GM23338 (cell line): ENCODE measurements around the gene BCL2L15. TPM values are rescaled to one million over a fixed set of nuclear protein-coding genes. Genes with fewer than 3 reads are reported as not detected.

Experiments
- ATAC-seq: fragments of 200-7000 bp; cut with Tn5 transposase; 3 replicates; pipeline ENCODE4 v1.9.1; 2020
- DNase-seq: peaks from one replicate; pipeline ENCODE4 v3.0.0-alpha.2; 2015; ENCODE audit warnings: low spot score
- H2AFZ ChIP-seq: fragments of 200-600 bp; sonication (generic); 2 replicates; pipeline ENCODE4 v1.8.0; 2016; ENCODE audit warnings: antibody characterized with exemption, mild to moderate bottlenecking, moderate library complexity
- H3F3A ChIP-seq: fragments of 200-600 bp; sonication (generic); replicated peaks from 2 replicates; pipeline ENCODE4 v1.8.0; 2017; ENCODE audit warnings: antibody characterized with exemption, mixed run types, low read depth
- H3K27ac ChIP-seq: fragments of 200-600 bp; sonication (generic); 2 replicates; pipeline ENCODE4 v1.6.1; 2016; ENCODE audit warnings: low read depth
- H3K27me3 ChIP-seq: fragments of 200-600 bp; sonication (generic); 2 replicates; pipeline ENCODE4 v1.8.0; 2016; ENCODE audit warnings: mild to moderate bottlenecking, mixed run types, moderate library complexity; ENCODE audit not compliant: insufficient read depth
- H3K36me3 ChIP-seq: fragments of 200-600 bp; sonication (generic); 2 replicates; pipeline ENCODE4 v1.8.0; 2016; ENCODE audit warnings: mild to moderate bottlenecking; ENCODE audit not compliant: insufficient read depth
- H3K4me1 ChIP-seq: fragments of 200-600 bp; sonication (generic); 2 replicates; pipeline ENCODE4 v1.8.0; 2016; ENCODE audit warnings: mild to moderate bottlenecking, moderate library complexity; ENCODE audit not compliant: insufficient read depth
- H3K4me2 ChIP-seq: fragments of 200-600 bp; sonication (generic); 2 replicates; pipeline ENCODE4 v1.7.1; 2017; ENCODE audit warnings: mixed run types
- H3K4me3 ChIP-seq: fragments of 200-600 bp; sonication (generic); 2 replicates; pipeline ENCODE4 v1.6.1; 2016; ENCODE audit warnings: mixed run types
- H3K79me2 ChIP-seq: fragments of 200-600 bp; sonication (generic); replicated peaks from 2 replicates; pipeline ENCODE4 v1.8.0; 2017; ENCODE audit warnings: mild to moderate bottlenecking; ENCODE audit not compliant: insufficient read depth
- H3K9me2 ChIP-seq: fragments of 200-600 bp; sonication (generic); 2 replicates; pipeline ENCODE4 v1.8.0; 2017; ENCODE audit not compliant: insufficient read depth
- H4K20me1 ChIP-seq: fragments of 200-600 bp; sonication (generic); replicated peaks from 2 replicates; pipeline ENCODE4 v1.8.0; 2017; ENCODE audit warnings: mild to moderate bottlenecking; ENCODE audit not compliant: insufficient read depth
- H3K27ac Mint-ChIP-seq: 2 replicates; pipeline ENCODE4 v1.8.0; 2020; ENCODE audit warnings: inconsistent platforms, mild to moderate bottlenecking, moderate library complexity, mixed read lengths
- H3K27me3 Mint-ChIP-seq: 3 replicates; pipeline ENCODE4 v1.8.0; 2022; ENCODE audit warnings: low read depth, mild to moderate bottlenecking, moderate library complexity, mixed read lengths, inconsistent platforms; ENCODE audit not compliant: insufficient read depth, poor library complexity
- H3K36me3 Mint-ChIP-seq: 3 replicates; pipeline ENCODE4 v1.8.0; 2021; ENCODE audit warnings: low read depth, mild to moderate bottlenecking, inconsistent platforms, moderate library complexity, mixed read lengths
- H3K4me1 Mint-ChIP-seq: 3 replicates; pipeline ENCODE4 v1.8.0; 2020; ENCODE audit warnings: mild to moderate bottlenecking, inconsistent platforms, mixed read lengths
- H3K4me3 Mint-ChIP-seq: 3 replicates; pipeline ENCODE4 v1.8.0; 2021; ENCODE audit warnings: moderate library complexity, mild to moderate bottlenecking, inconsistent platforms, mixed read lengths
- H3K9me3 Mint-ChIP-seq: 3 replicates; pipeline ENCODE4 v1.8.0; 2020; ENCODE audit warnings: moderate library complexity, mild to moderate bottlenecking, inconsistent platforms, mixed read lengths
- CTCF ChIP-seq, 2 experiments: fragments of 200-600 bp in 1 of 2; sonication (generic) in 1 of 2; conservative IDR thresholded peaks; 2 replicates each; pipeline versions ENCODE4 v1.5.1 to v1.6.1; 2016 to 2017; ENCODE audit warnings: antibody characterized with exemption in 2 of 2, low read depth in 2 of 2, mild to moderate bottlenecking in 2 of 2, moderate library complexity in 1 of 2
- ETS1 ChIP-seq: IDR thresholded peaks from 2 replicates; pipeline ENCODE4 v1.6.1; 2016; ENCODE audit warnings: antibody characterized with exemption
- EZH2 ChIP-seq: fragments of 200-600 bp; sonication (generic); IDR thresholded peaks from one replicate; pipeline ENCODE4 v1.8.0; 2017; ENCODE audit warnings: antibody characterized with exemption, mild to moderate bottlenecking, low read depth; ENCODE audit not compliant: unreplicated experiment
- EZH2phosphoT487 ChIP-seq: fragments of 200-600 bp; sonication (generic); IDR thresholded peaks from one replicate; pipeline ENCODE4 v1.8.1; 2018; ENCODE audit warnings: antibody characterized with exemption; ENCODE audit not compliant: unreplicated experiment
- JUNB ChIP-seq: IDR thresholded peaks from one replicate; pipeline ENCODE4 v1.6.1; 2016; ENCODE audit warnings: antibody characterized with exemption; ENCODE audit not compliant: unreplicated experiment
- NANOG ChIP-seq: IDR thresholded peaks from 2 replicates; pipeline ENCODE4 v1.6.1; 2016; ENCODE audit warnings: antibody characterized with exemption, borderline replicate concordance
- REST ChIP-seq: IDR thresholded peaks from one replicate; pipeline ENCODE4 v1.6.1; 2018; ENCODE audit warnings: antibody characterized with exemption; ENCODE audit not compliant: unreplicated experiment
- ZNF114 ChIP-seq: fragments of 250-450 bp; sonication (Bioruptor Pico); IDR thresholded peaks from 2 replicates; pipeline ENCODE4 v1.5.0; 2020; ENCODE audit warnings: mild to moderate bottlenecking, moderate library complexity
- ZNF331 ChIP-seq: fragments of 250-450 bp; sonication (Bioruptor Pico); IDR thresholded peaks from 2 replicates; pipeline ENCODE4 v1.5.0; 2020; ENCODE audit warnings: low read depth, mild to moderate bottlenecking, moderate library complexity
- ZNF462 ChIP-seq: fragments of 250-450 bp; sonication (Bioruptor Pico); IDR thresholded peaks from 2 replicates; pipeline ENCODE4 v1.5.0; 2020; ENCODE audit warnings: mild to moderate bottlenecking, moderate library complexity
- polyA plus RNA-seq: library from polyadenylated mRNA; unstranded; fragments of >200 nt; fragmentation: Nextera tagmentation; extraction: Ambion mirVana; gene quantifications from 2 replicates; pipeline ENCODE4 v1.2.1, GENCODE V29; 2016
- total RNA-seq: library from RNA; depleted of rRNA; stranded (reverse); fragments of >200 nt; shearing (Covaris generic); gene quantifications from 2 replicates; pipeline ENCODE4 v1.2.3, GENCODE V29; 2014

BCL2L15 gene
- total and polyA plus RNA-seq, 2 experiments from 2014 or later, result not detected

GRCh38 chr1:113881661-113882060, 5.7 kb downstream of the BCL2L15 start:
- H3K27me3 ChIP-seq, result no peaks in the 10 kb centered on the region
- no peaks in the 10 kb centered on the region for H4K20me1 ChIP-seq
- Mint-ChIP-seq H3K27ac (no peak overlapping the region), H3K4me3 (no peak overlapping the region), H3K27me3 (no peaks in the 10 kb centered on the region), H3K4me1 (peaks cover 6% of the 10 kb centered on the region; the same call in 2 of the 3 replicates), H3K36me3 (no peaks in the 10 kb centered on the region), H3K9me3 (no peaks in the 10 kb centered on the region)
- no peak overlapping the region for H3K4me2 ChIP-seq
- no peak for TF ChIP-seq REST
- TF ChIP-seq ZNF462, result no peak
- no peak for TF ChIP-seq ZNF114 (CRISPR knock-in tag)
- TF ChIP-seq EZH2phosphoT487, result no peak
- TF ChIP-seq EZH2, result no peak
- TF ChIP-seq NANOG, result no peak
- TF ChIP-seq ETS1, result no peak
- TF ChIP-seq CTCF (conservative IDR thresholded peaks at IDR 0.05; ENCODE audit: low read depth in 2 of 2), result no peak
- TF ChIP-seq JUNB, result no peak
- no peak for TF ChIP-seq ZNF331
- peaks cover 11% of the 10 kb centered on the region; the same call in 1 of the 2 replicates for H3K4me1 ChIP-seq
- no peaks in the 10 kb centered on the region for H3K79me2 ChIP-seq
- H3K9me2 ChIP-seq, result no peaks in the 10 kb centered on the region
- ATAC-seq (no peak), DNase-seq (no peak)
- no peak overlapping the region for H3K27ac ChIP-seq
- no peak overlapping the region for H3K4me3 ChIP-seq
- H3F3A ChIP-seq, result no peaks in the 10 kb centered on the region
- no peak overlapping the region for H2AFZ ChIP-seq
- H3K36me3 ChIP-seq, result no peaks in the 10 kb centered on the region
